ENCODE measurements around the gene YWHAG.
"Not testable (repeated sequence)": the region's sequence is repeated elsewhere in the genome, so short reads cannot be mapped to it uniquely, and the experiment has no call there.

The YWHAG gene

DNA sequence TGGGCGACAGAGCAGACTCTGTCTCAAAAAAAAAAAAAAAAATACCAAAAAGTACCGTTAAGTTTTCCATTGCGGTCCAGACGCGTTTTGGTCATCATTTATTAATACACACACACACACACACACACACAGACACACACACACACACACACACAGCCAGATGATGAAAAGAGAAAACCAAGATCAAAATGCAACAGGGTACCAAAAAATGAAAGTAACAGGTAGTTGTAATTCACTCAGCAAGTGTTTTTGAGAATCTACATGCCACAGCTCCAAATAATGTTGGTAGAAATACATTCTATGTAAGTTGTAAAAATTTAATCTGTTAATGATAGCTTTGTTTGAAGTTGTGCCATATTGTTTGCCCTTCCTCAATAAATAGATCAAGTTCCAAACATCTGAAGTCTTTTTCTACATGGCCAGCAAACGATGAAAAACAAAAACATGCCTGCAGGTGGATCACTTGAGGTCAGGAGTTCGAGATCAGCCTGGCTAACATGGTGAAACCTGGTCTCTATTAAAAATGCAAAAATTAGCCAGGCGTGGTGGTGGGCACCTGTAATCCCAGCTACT, 9.4 kb downstream of the YWHAG start:
- no peak for DNase-seq (ENCODE audit: low read depth, low spot score)

DNA sequence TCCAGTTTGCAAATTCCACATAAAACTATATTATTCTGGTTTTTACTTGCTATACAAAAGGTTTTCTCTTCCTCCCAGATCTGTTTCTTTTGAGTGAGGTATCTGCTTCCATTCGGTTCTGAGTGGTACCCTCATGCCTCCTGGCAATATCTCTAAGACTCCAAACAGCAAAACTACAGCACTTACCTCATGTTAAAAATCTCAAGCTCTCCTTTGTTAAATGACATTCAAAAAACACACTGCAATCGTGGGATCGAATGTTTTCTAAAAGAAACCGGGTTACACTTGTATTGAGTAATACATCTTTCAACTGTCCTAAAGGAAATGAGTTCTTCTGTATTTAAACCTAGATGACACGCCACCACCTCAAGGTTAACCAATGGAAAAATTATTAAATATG, 11.1 kb downstream of the YWHAG start:
- DNase-seq (ENCODE audit: low read depth, low spot score): no peak

DNA sequence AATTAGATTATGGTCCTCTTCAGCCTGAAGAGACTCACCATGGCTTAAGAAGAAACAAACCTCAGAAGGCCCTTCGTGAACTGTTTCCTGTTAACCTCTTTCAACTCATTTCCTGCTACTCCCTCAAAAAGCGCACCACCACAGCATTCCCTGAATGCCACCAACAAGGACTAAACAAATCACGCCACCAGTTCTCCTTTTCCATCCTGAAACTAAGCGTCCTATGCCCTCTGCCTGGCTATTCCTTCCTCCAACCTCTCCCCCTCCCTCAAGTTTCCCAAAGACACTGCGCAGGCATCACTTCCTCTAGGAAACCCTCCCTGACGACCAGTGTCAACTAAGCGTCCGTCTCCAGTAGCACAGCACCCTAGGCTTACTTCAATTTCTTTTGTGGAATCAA, 12.0 kb downstream of the YWHAG start:
- no peak for DNase-seq (ENCODE audit: low read depth, low spot score)

DNA sequence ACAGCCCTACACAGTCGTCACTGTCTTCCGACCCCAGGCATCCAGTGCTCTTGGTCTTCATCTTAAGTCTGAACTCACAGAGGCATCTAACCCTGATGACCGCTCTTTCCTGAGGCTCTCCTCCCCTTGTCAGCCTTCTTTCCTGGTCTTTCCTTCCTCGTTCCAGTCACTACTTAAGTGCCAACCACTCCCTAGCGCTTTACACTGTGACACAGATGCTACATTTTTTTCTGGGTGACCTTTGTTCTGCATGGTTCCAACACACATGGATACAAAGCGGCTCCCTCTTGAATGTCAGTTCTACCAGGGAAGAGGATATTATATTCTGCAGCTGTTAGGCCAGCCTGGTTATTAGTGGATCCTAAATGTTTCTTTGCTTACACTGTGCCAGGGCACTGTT, 12.7 kb downstream of the YWHAG start:
- no peak for DNase-seq (ENCODE audit: low read depth, low spot score)

DNA sequence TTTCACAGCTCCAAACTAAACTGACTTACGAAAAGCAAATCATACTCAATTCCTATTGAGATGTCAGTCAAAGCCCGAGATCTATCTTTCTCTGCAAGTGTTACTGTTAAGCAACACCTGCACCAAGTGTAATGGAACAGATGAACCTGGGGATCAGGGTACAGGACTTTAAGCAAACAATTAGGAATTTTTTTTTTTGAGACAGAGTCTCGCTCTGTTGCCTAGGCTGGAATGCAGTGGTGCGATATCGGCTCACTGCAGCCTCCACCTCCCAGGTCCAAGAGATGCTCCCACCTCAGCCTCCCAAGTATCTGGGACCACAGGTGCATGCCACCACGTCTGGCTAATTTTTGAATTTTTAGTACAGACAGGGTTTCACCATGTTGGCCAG, 14.9 kb downstream of the YWHAG start:
- DNase-seq (ENCODE audit: low read depth, low spot score): no peak

DNA sequence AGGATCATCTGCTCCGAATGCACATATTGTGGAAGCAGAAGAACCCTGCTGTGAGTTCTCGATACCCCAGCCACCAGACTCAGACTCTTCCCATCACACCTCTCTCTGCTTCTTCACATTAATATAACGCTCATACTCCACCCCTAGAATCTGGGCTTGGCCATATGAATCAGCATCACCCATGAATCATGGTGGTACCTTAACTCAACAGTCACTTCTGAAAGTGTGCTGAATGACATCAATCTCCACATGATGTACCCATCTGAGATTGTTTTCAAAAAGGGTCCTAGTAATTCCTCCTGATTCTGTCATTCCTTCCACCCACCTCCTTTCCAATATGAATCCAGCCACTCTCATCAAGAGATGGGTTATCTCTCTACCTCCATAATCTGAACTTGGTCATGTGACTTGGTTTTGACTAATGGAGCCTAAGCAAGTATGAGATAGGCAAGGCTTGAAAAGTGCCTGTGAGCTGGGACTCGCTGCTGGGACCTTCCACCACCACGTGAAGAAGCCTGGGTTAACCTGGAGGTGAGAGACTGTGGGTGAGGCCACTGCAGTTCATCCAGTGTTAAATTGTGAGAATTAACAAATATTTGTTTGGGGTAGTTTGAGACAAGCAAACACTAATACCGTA, 15.4 kb downstream of the YWHAG start:
- DNase-seq (ENCODE audit: low read depth, low spot score): no peak

DNA sequence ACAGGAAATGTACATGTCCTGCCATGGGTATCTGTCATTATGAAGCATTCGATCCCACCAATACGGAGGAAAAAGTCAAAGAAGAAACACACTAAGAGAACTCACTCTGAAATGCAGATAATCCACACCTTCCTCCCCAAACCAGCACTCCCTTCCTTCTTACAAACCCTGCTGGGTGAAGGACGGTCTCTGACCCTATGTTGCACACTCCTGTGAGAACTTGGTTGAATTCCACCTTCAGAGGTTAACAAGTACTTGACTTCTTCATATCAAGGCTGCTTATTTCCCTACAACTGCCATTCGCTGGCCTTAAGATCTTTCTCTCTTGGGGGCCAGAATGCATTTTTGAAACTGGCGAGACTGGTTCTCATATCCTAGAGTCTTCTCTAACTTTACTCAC, 16.6 kb downstream of the YWHAG start:
- DNase-seq (ENCODE audit: low read depth, low spot score): no peak

DNA sequence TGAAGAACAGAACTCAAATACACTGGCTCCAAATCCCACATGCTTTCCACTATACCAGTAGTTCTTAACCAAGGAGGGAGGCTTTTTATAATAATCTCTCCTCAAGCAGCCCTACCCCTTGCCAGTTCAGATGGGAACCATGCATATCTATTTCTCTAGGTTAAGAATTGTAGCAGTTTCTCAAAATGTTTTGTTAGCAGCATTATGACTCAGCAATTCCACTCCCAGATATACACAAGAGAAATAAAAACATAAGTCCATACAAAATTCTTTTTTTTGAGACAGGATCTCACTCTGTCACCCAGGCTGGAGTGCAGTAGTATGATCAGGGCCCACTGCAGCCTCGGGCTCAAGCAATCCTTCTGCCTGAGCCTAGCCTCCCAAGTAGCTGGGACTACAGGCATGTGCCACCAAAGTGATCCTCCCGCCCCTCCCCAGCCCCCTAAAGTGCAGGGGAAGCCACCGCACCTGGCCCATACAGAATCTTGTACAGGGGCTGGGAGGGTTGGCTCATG, 18.1 kb downstream of the YWHAG start:
- DNase-seq (ENCODE audit: low read depth, low spot score): no peak

DNA sequence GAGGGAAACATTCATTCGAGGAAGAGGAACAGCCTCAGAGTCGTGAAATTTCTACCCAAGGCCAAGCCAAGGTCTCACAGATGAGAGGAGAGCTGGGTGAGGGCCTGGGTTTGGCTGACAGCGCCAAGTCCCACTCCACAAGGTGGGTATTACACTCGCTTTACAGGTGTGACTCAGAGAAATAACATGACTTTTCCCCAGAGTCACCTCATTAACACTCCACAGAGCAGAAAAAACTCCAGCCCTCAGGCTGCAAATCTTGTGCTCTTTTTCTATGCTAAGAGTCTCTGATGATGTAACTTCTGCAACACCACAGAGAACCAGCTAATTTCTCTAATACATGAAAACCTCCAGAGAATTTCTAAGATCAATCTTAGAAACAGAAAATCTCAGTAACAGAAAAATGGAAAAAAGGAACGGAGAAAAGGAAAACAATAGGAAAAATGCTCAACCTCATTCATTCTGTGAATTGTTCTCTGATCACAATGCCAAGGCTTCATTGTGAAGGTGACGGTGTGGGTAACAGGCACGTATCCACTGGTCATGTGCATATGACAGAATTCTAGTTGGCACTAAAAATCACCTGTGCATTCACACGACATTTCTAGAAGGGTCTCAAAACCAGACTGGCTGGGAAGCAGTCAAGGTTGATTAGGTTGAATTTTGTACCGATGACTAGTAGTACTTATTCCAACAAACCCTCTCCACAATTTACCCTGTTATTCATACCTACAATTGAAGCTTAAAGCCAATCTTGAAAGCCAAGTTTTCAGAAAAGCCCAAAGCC, 20.3 kb downstream of the YWHAG start:
- DNase-seq (ENCODE audit: low read depth, low spot score): no peak

DNA sequence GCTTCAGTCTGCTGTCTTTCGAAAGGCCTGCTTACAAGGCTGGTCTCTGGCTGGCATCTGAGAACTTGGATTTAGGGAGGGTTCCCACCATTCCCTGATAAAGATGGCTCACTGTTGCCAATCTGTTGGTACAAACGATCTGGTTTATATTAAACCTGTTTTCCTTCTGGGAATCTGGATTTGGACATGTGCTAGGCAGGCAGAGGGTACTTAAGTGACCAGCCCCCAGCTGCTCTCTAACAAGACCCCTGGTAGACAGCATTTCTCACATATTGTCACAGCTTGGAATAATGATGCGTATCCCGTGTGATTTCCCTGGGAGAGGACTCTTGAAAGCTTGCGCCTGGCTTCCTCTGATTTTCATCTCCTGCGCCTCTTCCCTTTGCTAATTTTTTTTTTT, 21.6 kb downstream of the YWHAG start:
- no peak for DNase-seq (ENCODE audit: low read depth, low spot score)

DNA sequence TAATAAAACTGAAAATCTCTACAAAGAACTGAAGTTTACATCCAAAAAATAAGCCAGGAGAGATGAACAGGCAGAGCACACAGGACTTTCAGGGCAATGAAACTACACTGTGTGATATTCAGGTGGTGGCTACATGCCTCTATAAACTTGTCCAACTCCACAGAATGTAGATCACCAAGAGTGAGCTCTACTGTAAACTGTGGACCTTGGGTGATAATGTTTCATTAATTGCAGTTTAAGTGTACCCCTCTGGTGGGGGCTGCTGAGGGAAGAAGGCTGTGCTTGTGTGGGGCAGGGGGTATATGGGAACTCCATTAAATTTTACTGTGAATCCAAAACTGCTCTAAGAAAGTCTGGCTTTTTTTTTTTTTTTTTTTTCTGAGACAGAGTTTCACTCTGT, 22.7 kb downstream of the YWHAG start:
- no peak for DNase-seq (ENCODE audit: low read depth, low spot score)

DNA sequence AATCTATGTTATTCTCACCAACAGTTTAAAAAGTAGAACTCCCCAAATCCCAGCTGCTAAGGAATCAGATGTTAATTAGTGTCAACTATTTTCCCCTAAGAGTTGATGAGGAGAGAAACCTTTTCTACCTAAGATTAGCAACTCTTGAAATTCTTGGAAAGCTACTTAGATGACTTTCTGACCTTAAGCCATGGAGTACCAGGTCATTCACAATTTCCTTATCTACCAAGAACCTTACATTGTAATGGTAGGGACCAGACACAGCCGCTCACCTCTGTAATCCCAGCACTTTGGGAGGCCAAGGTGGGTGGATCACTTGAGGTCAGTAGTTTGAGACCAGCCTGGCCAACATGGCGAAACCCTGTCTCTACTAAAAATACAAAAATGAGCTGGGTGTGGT, 23.4 kb downstream of the YWHAG start:
- not testable (repeated sequence) for DNase-seq (ENCODE audit: low read depth, low spot score)

DNA sequence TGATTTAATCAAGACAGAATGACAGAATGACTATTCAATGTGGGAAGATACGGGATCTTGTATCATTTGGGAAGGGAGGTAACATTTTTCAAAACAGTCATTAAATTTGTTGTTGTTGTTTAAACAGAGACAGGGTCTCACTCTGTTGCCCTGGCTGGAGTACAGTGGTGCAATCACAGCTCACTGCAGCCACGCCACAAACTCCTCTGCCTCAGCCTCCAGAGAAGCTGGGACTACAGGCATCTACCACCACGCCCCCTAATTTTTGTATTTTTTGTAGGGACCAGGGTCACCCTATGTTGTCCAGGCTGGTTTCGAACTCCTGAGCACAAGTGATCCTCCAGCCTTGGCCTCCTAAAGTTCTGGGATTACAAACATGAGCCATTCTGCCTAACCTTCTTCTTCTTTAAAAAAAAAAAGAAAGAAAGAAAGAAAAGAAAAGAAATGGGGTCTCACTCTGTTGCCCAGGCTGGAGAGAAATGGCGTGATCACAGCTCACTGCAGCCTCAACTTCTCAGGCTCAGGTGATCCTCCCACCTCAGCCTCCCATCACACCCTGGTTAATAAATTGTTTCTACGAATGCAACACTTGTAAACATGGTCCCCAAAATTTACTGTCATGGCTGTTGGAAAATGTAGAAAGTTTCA, 24.3 kb downstream of the YWHAG start:
- no peak for DNase-seq (ENCODE audit: low read depth, low spot score)

DNA sequence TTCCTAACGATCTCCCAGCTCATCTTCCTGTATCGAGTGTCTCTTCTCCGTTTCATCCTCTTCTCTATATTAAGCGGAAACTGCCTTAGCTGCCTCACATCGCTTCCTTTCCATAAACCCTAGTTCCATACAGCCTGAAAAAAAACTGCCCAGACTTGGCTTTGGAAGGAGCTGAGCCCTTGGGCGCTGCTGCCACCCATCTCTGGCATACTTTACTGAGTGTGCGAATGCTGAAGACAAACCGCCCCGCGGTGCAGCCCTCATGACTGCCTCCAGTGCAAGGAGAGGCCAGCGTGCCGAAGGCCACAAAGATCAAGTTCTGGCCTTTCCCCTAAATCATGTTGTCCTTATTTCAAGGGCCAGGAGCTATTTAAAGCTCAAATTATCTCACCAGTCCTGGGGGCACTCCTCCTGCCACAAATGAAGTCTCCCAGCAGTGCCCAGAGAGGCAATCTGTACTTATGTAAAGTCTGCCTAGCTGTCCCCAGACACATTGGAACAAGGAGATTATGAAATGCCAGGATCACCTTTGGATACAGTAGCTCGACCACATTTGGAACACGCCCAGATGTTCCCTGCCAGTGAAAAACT, 25.2 kb downstream of the YWHAG start:
- no peak for DNase-seq (ENCODE audit: low read depth, low spot score)

DNA sequence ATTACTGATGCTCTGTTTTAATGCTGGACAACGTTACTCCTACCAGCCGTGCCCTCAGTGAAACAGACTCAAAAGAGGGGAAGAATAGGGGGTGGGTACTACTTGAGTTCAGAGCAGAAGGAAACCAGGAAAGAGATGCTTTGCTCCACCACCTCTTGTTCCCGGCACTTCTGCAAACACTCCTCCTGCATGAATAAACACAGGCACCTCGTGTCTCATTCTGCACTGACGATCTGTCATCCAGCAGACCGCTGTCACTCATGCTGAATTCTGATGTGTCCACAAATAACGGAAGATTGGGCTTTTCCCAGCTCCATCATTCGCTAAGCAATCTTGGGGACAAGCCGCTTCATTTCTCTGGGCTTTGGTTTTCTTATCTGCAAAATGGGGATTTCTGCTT, 26.7 kb downstream of the YWHAG start:
- no peak for DNase-seq (ENCODE audit: low read depth, low spot score)

DNA sequence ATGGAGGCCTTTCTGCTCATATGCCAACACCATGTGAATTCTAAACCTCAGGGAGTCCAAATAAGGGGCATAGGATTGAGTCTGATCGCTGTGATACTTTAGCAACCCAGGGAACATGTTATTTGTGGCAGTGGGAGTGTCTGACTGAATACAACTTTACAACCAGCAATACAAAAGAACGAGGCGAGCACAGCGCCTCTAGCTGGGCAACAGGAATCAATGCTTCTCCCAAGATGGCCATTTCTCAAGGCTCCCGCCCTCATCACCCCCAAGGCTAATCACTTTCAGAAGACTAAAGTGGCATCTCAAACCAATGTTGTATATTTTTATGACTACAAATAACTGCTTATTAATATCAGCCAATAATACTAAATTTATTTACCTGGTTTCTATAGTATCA, 28.1 kb downstream of the YWHAG start:
- no peak for DNase-seq (ENCODE audit: low read depth, low spot score)

DNA sequence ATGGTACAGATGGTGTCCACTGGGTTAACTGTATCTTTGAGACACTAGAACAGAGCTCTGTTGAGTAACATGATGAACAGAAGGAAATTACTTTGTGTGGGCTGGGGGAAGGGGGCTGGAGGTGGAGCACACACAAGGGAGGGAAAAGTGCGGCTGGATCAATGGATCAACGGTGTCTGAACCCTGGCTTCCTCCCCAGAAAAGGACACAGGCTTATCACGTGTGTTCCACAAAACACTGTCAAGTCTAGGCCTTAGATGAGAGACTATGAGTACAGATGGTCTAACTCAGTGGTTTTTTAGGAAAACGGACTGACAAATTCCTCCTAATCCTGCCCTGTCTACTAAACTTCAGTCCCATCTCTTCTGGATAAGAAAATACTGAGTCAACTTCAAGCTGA, 28.5 kb downstream of the YWHAG start:
- no peak for DNase-seq (ENCODE audit: low read depth, low spot score)

DNA sequence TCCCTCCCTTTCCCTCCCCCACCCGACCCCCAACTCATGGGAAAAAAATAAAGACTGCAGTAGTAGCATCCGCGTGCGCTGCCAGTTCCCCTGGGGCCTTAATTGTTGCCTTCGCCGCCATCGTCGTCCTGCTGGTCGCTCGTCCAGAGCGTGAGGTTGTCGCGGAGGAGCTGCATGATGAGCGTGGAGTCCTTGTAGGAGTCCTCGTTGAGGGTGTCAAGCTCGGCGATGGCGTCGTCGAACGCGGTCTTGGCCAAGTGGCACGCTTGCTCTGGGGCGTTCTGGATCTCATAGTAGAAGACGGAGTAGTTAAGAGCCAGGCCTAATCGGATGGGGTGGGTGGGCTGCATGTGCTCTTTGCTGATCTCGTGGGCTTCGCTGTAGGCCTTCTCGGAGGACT, 29.3 kb downstream of the YWHAG start:
- DNase-seq (ENCODE audit: low read depth, low spot score): no peak

DNA sequence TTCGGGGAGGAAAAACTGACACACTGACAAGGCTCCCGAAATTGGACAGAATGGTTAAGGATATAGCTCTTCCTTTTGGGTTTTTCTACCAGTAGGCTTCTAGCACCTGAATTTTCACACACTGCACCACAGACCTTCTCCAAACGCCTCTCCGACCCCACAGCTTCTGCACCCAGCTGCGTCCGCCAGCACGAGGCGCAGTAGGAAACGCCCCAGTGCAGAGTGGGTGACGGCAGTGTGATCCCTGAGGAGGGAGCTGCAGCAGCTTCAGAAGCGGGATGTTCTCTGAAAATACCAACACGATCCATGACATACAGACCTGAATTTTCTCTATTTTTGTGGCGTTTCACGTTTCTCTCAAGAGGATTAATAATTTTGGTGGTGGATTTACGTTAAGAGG, 30.4 kb downstream of the YWHAG start:
- DNase-seq (ENCODE audit: low read depth, low spot score): no peak

DNA sequence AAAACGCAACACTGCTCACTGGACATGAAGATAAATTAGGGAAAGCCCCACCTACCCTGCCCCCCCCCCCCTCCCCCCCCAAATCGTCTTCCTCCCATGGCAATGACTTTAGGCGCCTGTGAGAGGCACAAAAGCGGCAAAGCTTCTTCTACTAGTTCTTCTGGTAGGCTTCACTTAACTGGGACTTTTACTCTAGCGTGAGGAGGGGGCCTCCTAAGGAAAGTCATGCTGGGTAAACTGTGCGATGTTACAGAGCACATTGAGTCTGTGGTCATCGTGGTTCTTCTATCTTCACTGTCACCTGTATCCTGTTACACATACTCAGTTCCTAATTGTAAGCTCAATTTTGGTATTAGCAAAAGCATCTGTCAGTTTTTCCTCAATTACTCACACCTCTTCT, 31.2 kb downstream of the YWHAG start:
- no peak for DNase-seq (ENCODE audit: low read depth, low spot score)

DNA sequence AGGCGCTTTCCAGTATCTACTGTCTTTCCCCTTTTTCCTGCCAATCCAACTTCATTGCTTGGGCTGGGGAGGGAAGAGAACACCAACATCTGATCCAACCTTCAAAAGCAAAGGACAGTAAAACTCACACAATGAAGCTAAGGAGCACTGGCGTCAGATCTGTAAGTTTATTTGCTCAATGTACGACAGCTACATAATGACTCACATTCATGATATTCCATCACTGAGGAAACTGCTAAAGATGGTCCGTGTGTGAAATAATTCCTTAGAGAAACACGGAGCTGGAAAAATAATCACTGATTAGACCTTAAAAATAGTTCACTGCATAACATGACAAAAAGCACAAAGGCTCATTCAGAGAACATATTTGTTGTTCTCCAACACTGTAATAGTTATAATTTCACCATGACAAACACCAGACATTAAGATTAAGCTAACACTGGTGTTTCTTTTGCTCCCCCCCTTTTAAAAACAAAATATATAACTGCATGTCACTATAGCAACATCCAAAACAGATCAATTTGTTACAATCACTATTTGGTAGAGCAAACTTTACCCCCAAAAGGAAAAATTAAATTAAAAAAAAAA, 32.1 kb downstream of the YWHAG start:
- DNase-seq (ENCODE audit: low read depth, low spot score): no peak

DNA sequence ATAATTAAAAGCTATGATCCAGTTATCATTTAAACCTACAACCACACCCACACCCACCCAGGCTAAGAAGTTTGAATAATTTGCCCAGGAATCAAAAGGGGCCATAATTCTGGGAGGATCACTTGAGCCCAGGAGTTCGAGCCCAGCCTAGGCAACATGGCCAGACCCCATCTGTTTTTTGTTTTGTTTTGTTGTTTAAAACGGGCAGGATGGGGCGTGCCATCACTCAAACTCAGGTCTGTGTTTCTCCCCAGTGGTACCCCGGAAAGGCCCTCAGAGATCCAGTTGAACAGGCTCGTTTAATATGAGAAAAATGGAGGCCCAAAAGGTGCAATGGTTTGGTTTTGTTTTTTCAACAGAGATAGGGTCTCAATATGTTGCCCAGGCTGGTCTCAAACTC, 33.0 kb downstream of the YWHAG start:
- no peak for DNase-seq (ENCODE audit: low read depth, low spot score)

Data from iPS DF 19.7 (cell line).